ENCODE data around the gene GSS.

GSS gene

DNA sequence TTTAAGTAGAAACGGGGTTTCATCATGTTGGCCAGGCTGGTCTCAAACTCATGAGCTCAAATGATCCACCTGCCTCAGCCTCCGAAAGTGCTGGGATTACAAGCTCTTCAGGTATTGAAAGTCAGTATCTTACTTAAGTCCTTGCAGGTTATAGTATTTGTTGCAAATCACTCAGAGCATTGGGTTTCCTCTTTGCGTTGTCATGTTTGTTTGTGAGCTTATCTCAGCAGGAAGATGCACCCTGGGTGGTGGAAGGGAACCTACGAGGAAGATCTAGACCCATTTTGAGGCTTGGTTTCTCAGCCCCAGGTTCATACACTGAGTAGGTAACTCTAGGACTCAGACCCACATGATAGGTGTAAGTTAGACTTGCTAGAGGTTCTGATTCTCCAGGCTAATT lies 18.6 kb upstream of the GSS start:
- Histone ChIP-seq H4K20me1 (ENCODE audit: insufficient read depth, low read length) (no peaks in the 10 kb centered on the region), H3K9me2 (ENCODE audit: low read depth, low read length) (no peaks in the 10 kb centered on the region), H3K79me2 (ENCODE audit: insufficient read depth, low read length) (no peaks in the 10 kb centered on the region), H3K27me3 (ENCODE audit: insufficient read depth, low read length) (0 out of 2 replicates have a peak, but pooled peaks cover 5% of the 10 kb centered on the region), H3K36me3 (ENCODE audit: insufficient read depth, low read length) (no peaks in the 10 kb centered on the region), H3K4me3 (ENCODE audit: low read depth, low read length, poor library complexity, severe bottlenecking) (no peak overlapping the region), H3K9me3 (ENCODE audit: low read length) (no peaks in the 10 kb centered on the region), H3K27ac (ENCODE audit: low read depth, low read length, poor library complexity, severe bottlenecking) (no peak overlapping the region), H2AFZ (ENCODE audit: low read length) (no peak overlapping the region), H3K4me2 (ENCODE audit: low read length) (no peak overlapping the region), H3K4me1 (ENCODE audit: insufficient read depth, low read length, severe bottlenecking) (no peaks in the 10 kb centered on the region), H3F3A (ENCODE audit: insufficient read depth, low read length) (no peaks in the 10 kb centered on the region), H3K9ac (ENCODE audit: low read length) (no peak overlapping the region)
- no peak for TF ChIP-seq EZH2 (IDR thresholded peaks at IDR 0.05; ENCODE audit: borderline replicate concordance, low read length)
- no peak for TF ChIP-seq CTCF (IDR thresholded peaks at IDR 0.05; ENCODE audit: low read length)

DNA sequence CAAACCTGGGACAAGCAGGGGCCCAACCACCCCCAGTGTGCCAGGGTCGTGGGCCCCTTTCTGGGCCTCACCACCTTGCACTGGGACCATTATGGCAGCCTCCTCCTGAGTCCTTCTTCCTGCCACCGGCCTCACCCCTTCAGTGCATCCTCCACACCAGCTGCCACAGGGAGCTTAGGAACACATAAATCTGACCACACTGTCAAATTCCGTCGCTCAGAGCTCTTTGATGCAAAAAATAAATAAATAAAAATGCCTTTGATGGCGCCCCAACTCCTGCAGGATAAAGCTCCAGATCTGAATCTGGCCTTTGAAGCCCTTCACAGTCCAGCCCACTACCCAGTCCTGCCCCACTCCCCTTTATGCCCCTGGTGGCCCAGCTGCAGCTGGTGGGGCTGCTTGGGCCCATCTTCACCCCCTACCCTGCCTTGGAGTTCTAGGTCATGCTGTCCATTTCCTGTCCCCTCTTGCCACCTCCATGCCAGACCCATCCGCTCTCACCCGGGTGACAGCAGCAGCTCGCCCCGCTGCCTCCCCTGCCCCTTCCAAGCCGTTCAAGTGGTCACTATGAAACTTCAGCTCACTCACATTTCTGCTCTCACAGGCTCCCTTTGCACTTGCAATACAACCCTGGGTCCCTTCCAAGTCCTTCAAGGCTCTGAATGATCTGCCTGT lies 16.1 kb upstream of the GSS start:
- Histone ChIP-seq H2AFZ (ENCODE audit: low read length) (no peak overlapping the region), H3K9me3 (ENCODE audit: low read length) (no peaks in the 10 kb centered on the region), H3K4me1 (ENCODE audit: insufficient read depth, low read length, severe bottlenecking) (no peaks in the 10 kb centered on the region), H3K27me3 (ENCODE audit: insufficient read depth, low read length) (no peaks in the 10 kb centered on the region), H3K9ac (ENCODE audit: low read length) (no peak overlapping the region), H3K9me2 (ENCODE audit: low read depth, low read length) (no peaks in the 10 kb centered on the region), H3K4me2 (ENCODE audit: low read length) (no peak overlapping the region), H3K27ac (ENCODE audit: low read depth, low read length, poor library complexity, severe bottlenecking) (no peak overlapping the region), H3K36me3 (ENCODE audit: insufficient read depth, low read length) (no peaks in the 10 kb centered on the region), H4K20me1 (ENCODE audit: insufficient read depth, low read length) (no peaks in the 10 kb centered on the region), H3K4me3 (ENCODE audit: low read depth, low read length, poor library complexity, severe bottlenecking) (no peak overlapping the region), H3F3A (ENCODE audit: insufficient read depth, low read length) (no peaks in the 10 kb centered on the region), H3K79me2 (ENCODE audit: insufficient read depth, low read length) (no peaks in the 10 kb centered on the region)
- no peak for TF ChIP-seq CTCF (IDR thresholded peaks at IDR 0.05; ENCODE audit: low read length)
- no peak for TF ChIP-seq EZH2 (IDR thresholded peaks at IDR 0.05; ENCODE audit: borderline replicate concordance, low read length)

- no peak overlapping the region for H3K4me2 ChIP-seq (ENCODE audit: low read length)
- H3K9me2 ChIP-seq (ENCODE audit: low read depth, low read length): no peaks in the 10 kb centered on the region
- no peaks in the 10 kb centered on the region for H4K20me1 ChIP-seq (ENCODE audit: insufficient read depth, low read length)
- no peaks in the 10 kb centered on the region for H3K4me1 ChIP-seq (ENCODE audit: insufficient read depth, low read length, severe bottlenecking)
- no peak overlapping the region for H2AFZ ChIP-seq (ENCODE audit: low read length)
- no peaks in the 10 kb centered on the region for H3K79me2 ChIP-seq (ENCODE audit: insufficient read depth, low read length)
- H3K27ac ChIP-seq (ENCODE audit: low read depth, low read length, poor library complexity, severe bottlenecking): no peak overlapping the region
- H3K36me3 ChIP-seq (ENCODE audit: insufficient read depth, low read length): no peaks in the 10 kb centered on the region
- H3K4me3 ChIP-seq (ENCODE audit: low read depth, low read length, poor library complexity, severe bottlenecking): no peak overlapping the region
- H3F3A ChIP-seq (ENCODE audit: insufficient read depth, low read length): no peaks in the 10 kb centered on the region
- H3K9me3 ChIP-seq (ENCODE audit: low read length): no peaks in the 10 kb centered on the region
- TF ChIP-seq EZH2 (IDR thresholded peaks at IDR 0.05; ENCODE audit: borderline replicate concordance, low read length) (no peak), CTCF (IDR thresholded peaks at IDR 0.05; ENCODE audit: low read length) (no peak)
- no peaks in the 10 kb centered on the region for H3K27me3 ChIP-seq (ENCODE audit: insufficient read depth, low read length)
- no peak overlapping the region for H3K9ac ChIP-seq (ENCODE audit: low read length)
Observed at GRCh38 chr20:34970846-34971560, 15.4 kb upstream of the GSS start.

Data from OCI-LY1 (cell line).